Gastroesophageal sphincter (tissue), 4 donors: ENCODE data around the gene OLFM2. TPM values are rescaled to one million over a fixed set of nuclear protein-coding genes. Genes with fewer than 3 reads are reported as not detected.

Experiments
- ATAC-seq: fragments of 150-250 bp; one replicate; pipeline ENCODE4 v1.9.1; 2016; ENCODE audit warnings: mild to moderate bottlenecking, moderate library complexity
- H3K27ac ChIP-seq, 4 donors: fragments of 200-600 bp; sonication (generic) in 3 of 4; 1 replicate in 3 of 4; 2 replicates in 1 of 4; pipeline ENCODE4 v1.5.1; 2016 to 2019
- H3K27me3 ChIP-seq: fragments of 200-600 bp; sonication (generic); one replicate; pipeline ENCODE4 v1.5.1; 2019
- H3K36me3 ChIP-seq, 2 donors: fragments of 200-600 bp; sonication (generic); one replicate each; pipeline ENCODE4 v1.5.1; 2019; ENCODE audit warnings: control low read depth in 1 of 2
- H3K4me1 ChIP-seq, 3 donors: fragments of 200-600 bp; sonication (generic); 1 replicate in 2 of 3; 2 replicates in 1 of 3; pipeline ENCODE4 v1.5.1; 2016 to 2019; ENCODE audit warnings: control low read depth in 2 of 3
- H3K4me3 ChIP-seq, 2 donors: fragments of 200-600 bp; sonication (generic); one replicate each; pipeline ENCODE4 v1.5.1; 2019; ENCODE audit warnings: mild to moderate bottlenecking in 1 of 2, moderate library complexity in 1 of 2
- H3K9me3 ChIP-seq, 3 donors: fragments of 200-600 bp; sonication (generic); one replicate each; pipeline ENCODE4 v1.5.1; 2017 to 2019; ENCODE audit warnings: control low read depth in 2 of 3
- CTCF ChIP-seq, 4 experiments: fragments of 200-600 bp in 2 of 4; fragments of 450-650 bp in 2 of 4; sonication (generic) in 1 of 4; IDR thresholded peaks; one replicate each; pipeline ENCODE4 v1.5.1; 2017 to 2019; ENCODE audit warnings: antibody characterized with exemption in 4 of 4, mild to moderate bottlenecking in 2 of 4, moderate library complexity in 2 of 4
- EP300 ChIP-seq: sonication (generic); formaldehyde crosslinking; IDR thresholded peaks from one replicate; pipeline ENCODE4 v1.6.1; 2017; ENCODE audit warnings: antibody characterized with exemption, mild to moderate bottlenecking
- POLR2A ChIP-seq, 2 donors: fragments of 450-650 bp; IDR thresholded peaks; one replicate each; pipeline ENCODE4 v1.6.1; 2017; ENCODE audit warnings: antibody characterized with exemption in 2 of 2, mild to moderate bottlenecking in 2 of 2, moderate library complexity in 1 of 2
- POLR2AphosphoS5 ChIP-seq: sonication (generic); formaldehyde crosslinking; IDR thresholded peaks from one replicate; pipeline ENCODE4 v1.6.1; 2017; ENCODE audit warnings: antibody characterized with exemption
- WGBS, 2 donors: methylation state at CpG; one replicate each; pipeline ENCODE4 v1.1.5; 2018; ENCODE audit warnings: low coverage in 1 of 2; 5-methylcytosine and 5-hydroxymethylcytosine counted together
- total RNA-seq, 4 donors: library from RNA; depleted of rRNA; stranded (reverse); fragments of >200 nt; gene quantifications; one replicate each; pipeline ENCODE4 v1.1.0, GENCODE V29; 2016

OLFM2 gene
- total RNA-seq, 4 donors from 2014 or later, result 2.6 to 21.9 (median 8.5) TPM

- WGBS, 2 donors, result 55 to 57% methylated on average over 1 to 5 of the region's 5 CpGs
- peaks cover 72% of the 10 kb centered on the region for H3K27me3 ChIP-seq
- TF ChIP-seq POLR2A (IDR thresholded peaks at IDR 0.05) (no peak), EP300 (no peak), POLR2AphosphoS5 (no peak), CTCF (IDR thresholded peaks at IDR 0.05) (no peak)
- H3K36me3 ChIP-seq, result no peaks in the 10 kb centered on the region
- no peak overlapping the region for H3K4me3 ChIP-seq
- no peaks in the 10 kb centered on the region for H3K9me3 ChIP-seq
- no peaks in the 10 kb centered on the region for H3K4me1 ChIP-seq
- no peak for ATAC-seq
- no peak overlapping the region for H3K27ac ChIP-seq
These were observed 35.3 kb downstream of the OLFM2 start for GRCh38 chr19:9901020-9901419.

GRCh38 chr19:9891609-9892373 lies 44.5 kb downstream of the OLFM2 start:
- no peaks in the 10 kb centered on the region for H3K36me3 ChIP-seq

GRCh38 chr19:9885077-9885552 lies 51.2 kb downstream of the OLFM2 start:
- Histone ChIP-seq H3K4me1 (no peaks in the 10 kb centered on the region), H3K9me3 (no peaks in the 10 kb centered on the region), H3K27me3 (peaks cover 51% of the 10 kb centered on the region), H3K27ac (no peak overlapping the region), H3K4me3 (no peak overlapping the region), H3K36me3 (no peaks in the 10 kb centered on the region)
- WGBS, 2 donors, result 14 to 44% methylated on average over 2 to 3 of the region's 8 CpGs
- TF ChIP-seq EP300 (no peak), POLR2A (IDR thresholded peaks at IDR 0.05) (no peak), CTCF (IDR thresholded peaks at IDR 0.05) (peak in 3 of 4 experiments; percentile 15 to 38 (median 31)), POLR2AphosphoS5 (no peak)
- peak; percentile 46 for ATAC-seq

More at GRCh38 chr19:9891609-9892373, 44.5 kb downstream of the OLFM2 start:
- Histone ChIP-seq H3K9me3 (no peaks in the 10 kb centered on the region), H3K27ac (no peak overlapping the region), H3K27me3 (peaks cover 16% of the 10 kb centered on the region), H3K4me1 (no peaks in the 10 kb centered on the region), H3K4me3 (no peak overlapping the region)
- ATAC-seq, result no peak
- no peak for TF ChIP-seq POLR2AphosphoS5
- no peak for TF ChIP-seq POLR2A (IDR thresholded peaks at IDR 0.05)
- WGBS, 2 donors, result 76 to 87% methylated on average over 3 to 6 of the region's 6 CpGs

GRCh38 chr19:9883764-9884163 lies 52.6 kb downstream of the OLFM2 start:
- no peak overlapping the region for H3K27ac ChIP-seq
- no peak for ATAC-seq
- H3K36me3 ChIP-seq, result no peaks in the 10 kb centered on the region
- TF ChIP-seq POLR2AphosphoS5 (no peak), CTCF (IDR thresholded peaks at IDR 0.05) (no peak), POLR2A (IDR thresholded peaks at IDR 0.05) (no peak), EP300 (no peak)
- H3K9me3 ChIP-seq, result no peaks in the 10 kb centered on the region
- no CpG with 5 or more reads among the region's 12 CpGs for WGBS, 2 donors
- no peaks in the 10 kb centered on the region for H3K4me1 ChIP-seq
- peaks cover 57% of the 10 kb centered on the region for H3K27me3 ChIP-seq
- no peak overlapping the region for H3K4me3 ChIP-seq

GRCh38 chr19:9883231-9883758 lies 53.0 kb downstream of the OLFM2 start:
- ATAC-seq, result no peak
- no peaks in the 10 kb centered on the region for H3K9me3 ChIP-seq
- H3K4me3 ChIP-seq, result no peak overlapping the region
- peaks cover 61% of the 10 kb centered on the region for H3K27me3 ChIP-seq
- H3K27ac ChIP-seq, result no peak overlapping the region
- no peaks in the 10 kb centered on the region for H3K4me1 ChIP-seq
- WGBS, 2 donors, result 38% methylated on average over 6 of the region's 10 CpGs; no CpG with 5 or more reads in 1 of the 2 donors
- H3K36me3 ChIP-seq, result no peaks in the 10 kb centered on the region
- no peak for TF ChIP-seq CTCF (IDR thresholded peaks at IDR 0.05)
